ENCODE data around the gene WDR37.

DNA sequence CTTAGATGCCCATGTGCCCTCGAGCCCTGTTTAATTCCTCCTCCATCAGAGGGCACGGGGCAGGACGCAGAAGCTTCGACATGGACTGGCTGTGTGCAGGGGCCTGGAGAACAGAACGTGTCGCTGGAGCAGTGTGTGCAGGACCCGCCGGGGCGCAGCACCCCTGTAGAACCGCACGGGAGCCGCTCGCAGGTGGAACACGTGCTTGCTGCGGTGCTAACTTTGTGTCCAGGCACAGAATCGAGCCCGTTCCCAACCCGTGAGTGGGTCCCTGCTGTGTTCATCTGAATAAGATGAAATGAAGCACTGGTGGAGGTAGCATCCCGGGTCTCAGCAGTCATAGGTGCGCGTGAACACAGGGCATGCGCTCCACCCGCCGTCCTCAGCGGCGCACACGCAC, 116.9 kb downstream of the WDR37 start:
- no peak for TF ChIP-seq EZH2 (IDR thresholded peaks at IDR 0.05; ENCODE audit: borderline replicate concordance, low read depth, low read length, severe bottlenecking)
- TF ChIP-seq, protein P1, sequence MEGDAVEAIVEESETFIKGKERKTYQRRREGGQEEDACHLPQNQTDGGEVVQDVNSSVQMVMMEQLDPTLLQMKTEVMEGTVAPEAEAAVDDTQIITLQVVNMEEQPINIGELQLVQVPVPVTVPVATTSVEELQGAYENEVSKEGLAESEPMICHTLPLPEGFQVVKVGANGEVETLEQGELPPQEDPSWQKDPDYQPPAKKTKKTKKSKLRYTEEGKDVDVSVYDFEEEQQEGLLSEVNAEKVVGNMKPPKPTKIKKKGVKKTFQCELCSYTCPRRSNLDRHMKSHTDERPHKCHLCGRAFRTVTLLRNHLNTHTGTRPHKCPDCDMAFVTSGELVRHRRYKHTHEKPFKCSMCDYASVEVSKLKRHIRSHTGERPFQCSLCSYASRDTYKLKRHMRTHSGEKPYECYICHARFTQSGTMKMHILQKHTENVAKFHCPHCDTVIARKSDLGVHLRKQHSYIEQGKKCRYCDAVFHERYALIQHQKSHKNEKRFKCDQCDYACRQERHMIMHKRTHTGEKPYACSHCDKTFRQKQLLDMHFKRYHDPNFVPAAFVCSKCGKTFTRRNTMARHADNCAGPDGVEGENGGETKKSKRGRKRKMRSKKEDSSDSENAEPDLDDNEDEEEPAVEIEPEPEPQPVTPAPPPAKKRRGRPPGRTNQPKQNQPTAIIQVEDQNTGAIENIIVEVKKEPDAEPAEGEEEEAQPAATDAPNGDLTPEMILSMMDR (IDR thresholded peaks at IDR 0.05; ENCODE audit: borderline replicate concordance, extremely low read depth, low read length, poor library complexity, severe bottlenecking): no peak
